ENCODE measurements around the gene TRPM1.

The TRPM1 gene

GRCh38 chr15:30953731-30954378, 147.7 kb downstream of the TRPM1 start:
- no peak for TF ChIP-seq GATA3 (IDR thresholded peaks at IDR 0.05; ENCODE audit: low read depth, low read length)
- no peak for TF ChIP-seq GATA2 (IDR thresholded peaks at IDR 0.05; ENCODE audit: low read depth, low read length)

GRCh38 chr15:30953183-30953582, 148.3 kb downstream of the TRPM1 start:
- TF ChIP-seq GATA2 (IDR thresholded peaks at IDR 0.05; ENCODE audit: low read depth, low read length): no peak
